ENCODE measurements around the gene CNTNAP2.

DNA sequence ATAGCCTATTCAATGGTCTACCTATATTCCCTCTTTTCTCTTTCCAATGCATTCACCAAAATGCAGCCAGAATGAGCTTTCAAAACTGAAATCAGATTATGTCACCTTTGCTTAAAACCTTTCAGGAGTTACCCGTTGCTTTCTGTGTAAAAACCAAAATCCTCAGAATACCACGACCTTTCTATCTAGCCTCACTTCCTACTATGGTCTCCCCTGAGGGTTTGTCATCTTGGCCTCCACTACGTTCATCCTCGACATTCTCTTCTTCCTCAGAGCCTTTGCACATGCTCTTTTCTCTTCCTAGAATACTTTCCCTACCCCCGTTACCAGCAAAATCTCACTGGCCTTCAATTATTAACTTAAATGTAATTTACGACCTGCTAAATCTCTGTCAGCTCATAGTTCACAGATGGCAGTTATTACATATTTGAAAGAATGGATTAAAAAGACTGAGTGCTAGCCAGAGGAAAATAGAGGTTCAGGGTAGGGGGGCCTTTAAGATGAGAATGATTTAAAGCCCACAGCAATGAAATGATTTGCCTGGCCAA is 2093.1 kb downstream of the CNTNAP2 start:
- TF ChIP-seq POLR2AphosphoS5 (IDR thresholded peaks at IDR 0.05): no peak
- TF ChIP-seq, protein P1, sequence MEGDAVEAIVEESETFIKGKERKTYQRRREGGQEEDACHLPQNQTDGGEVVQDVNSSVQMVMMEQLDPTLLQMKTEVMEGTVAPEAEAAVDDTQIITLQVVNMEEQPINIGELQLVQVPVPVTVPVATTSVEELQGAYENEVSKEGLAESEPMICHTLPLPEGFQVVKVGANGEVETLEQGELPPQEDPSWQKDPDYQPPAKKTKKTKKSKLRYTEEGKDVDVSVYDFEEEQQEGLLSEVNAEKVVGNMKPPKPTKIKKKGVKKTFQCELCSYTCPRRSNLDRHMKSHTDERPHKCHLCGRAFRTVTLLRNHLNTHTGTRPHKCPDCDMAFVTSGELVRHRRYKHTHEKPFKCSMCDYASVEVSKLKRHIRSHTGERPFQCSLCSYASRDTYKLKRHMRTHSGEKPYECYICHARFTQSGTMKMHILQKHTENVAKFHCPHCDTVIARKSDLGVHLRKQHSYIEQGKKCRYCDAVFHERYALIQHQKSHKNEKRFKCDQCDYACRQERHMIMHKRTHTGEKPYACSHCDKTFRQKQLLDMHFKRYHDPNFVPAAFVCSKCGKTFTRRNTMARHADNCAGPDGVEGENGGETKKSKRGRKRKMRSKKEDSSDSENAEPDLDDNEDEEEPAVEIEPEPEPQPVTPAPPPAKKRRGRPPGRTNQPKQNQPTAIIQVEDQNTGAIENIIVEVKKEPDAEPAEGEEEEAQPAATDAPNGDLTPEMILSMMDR (IDR thresholded peaks at IDR 0.05): no peak

All from stomach (tissue), 4 donors.